ENCODE data around the gene TYSND1.

DNA sequence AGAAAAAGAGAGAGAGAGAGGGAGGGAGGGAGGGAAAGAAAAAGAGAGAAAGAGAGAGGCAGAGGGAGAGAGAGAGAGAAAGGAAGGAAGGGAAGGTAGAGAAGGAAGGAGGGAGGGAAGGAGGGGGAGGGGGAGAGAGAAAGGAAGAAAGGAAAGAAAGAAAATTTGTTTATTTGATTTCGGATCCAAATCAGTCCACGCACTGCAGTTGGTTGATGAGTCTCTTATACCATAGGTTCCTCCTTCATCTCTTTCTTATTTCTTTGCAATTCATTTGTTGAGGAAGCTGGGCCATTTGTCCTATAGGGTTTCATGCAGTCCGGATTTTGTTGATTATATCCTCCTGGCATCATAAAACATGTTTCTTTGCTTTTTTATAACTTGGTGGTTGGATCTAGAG is 48.2 kb downstream of the TYSND1 start:
- TF ChIP-seq, protein P1, sequence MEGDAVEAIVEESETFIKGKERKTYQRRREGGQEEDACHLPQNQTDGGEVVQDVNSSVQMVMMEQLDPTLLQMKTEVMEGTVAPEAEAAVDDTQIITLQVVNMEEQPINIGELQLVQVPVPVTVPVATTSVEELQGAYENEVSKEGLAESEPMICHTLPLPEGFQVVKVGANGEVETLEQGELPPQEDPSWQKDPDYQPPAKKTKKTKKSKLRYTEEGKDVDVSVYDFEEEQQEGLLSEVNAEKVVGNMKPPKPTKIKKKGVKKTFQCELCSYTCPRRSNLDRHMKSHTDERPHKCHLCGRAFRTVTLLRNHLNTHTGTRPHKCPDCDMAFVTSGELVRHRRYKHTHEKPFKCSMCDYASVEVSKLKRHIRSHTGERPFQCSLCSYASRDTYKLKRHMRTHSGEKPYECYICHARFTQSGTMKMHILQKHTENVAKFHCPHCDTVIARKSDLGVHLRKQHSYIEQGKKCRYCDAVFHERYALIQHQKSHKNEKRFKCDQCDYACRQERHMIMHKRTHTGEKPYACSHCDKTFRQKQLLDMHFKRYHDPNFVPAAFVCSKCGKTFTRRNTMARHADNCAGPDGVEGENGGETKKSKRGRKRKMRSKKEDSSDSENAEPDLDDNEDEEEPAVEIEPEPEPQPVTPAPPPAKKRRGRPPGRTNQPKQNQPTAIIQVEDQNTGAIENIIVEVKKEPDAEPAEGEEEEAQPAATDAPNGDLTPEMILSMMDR (conservative IDR thresholded peaks at IDR 0.05; ENCODE audit: low read length): no peak
- TF ChIP-seq EZH2phosphoT487 (IDR thresholded peaks at IDR 0.05; ENCODE audit: borderline replicate concordance, low read depth, low read length): no peak

Measured in OCI-LY7 (cell line).